Stomach (tissue), 9 donors: ENCODE results near the gene CD58. TPM values are rescaled to one million over a fixed set of nuclear protein-coding genes. Genes with fewer than 3 reads are reported as not detected.

Experiments
- DNase-seq, 2 donors: peaks; one replicate each; pipeline versions ENCODE4 v3.0.0 to v3.0.0-alpha.2; 2013 to 2019
- H3K27ac ChIP-seq, 5 donors: fragments of 200-600 bp in 4 of 5; sonication (generic) in 4 of 5; one replicate each; pipeline ENCODE4 v1.5.1; 2013 to 2019; ENCODE audit warnings: mild to moderate bottlenecking in 1 of 5, moderate library complexity in 1 of 5
- H3K27me3 ChIP-seq, 3 donors: fragments of 200-600 bp; sonication (generic); one replicate each; pipeline ENCODE4 v1.5.1; 2017 to 2019; ENCODE audit warnings: mixed run types in 1 of 3
- H3K36me3 ChIP-seq, 4 donors: fragments of 200-600 bp; sonication (generic); 1 replicate in 3 of 4; 2 replicates in 1 of 4; pipeline ENCODE4 v1.5.1; 2016 to 2019
- H3K4me1 ChIP-seq, 4 donors: fragments of 200-600 bp; sonication (generic); one replicate each; pipeline ENCODE4 v1.5.1; 2016 to 2019
- H3K4me3 ChIP-seq, 4 donors: fragments of 200-600 bp; sonication (generic) in 3 of 4; one replicate each; pipeline ENCODE4 v1.5.1; 2016 to 2019; ENCODE audit warnings: mild to moderate bottlenecking in 1 of 4
- H3K9me3 ChIP-seq, 4 donors: fragments of 200-600 bp; sonication (generic); one replicate each; pipeline ENCODE4 v1.5.1; 2016 to 2019
- EP300 ChIP-seq: sonication (generic); formaldehyde crosslinking; IDR thresholded peaks from one replicate; pipeline ENCODE4 v1.6.1; 2017; ENCODE audit warnings: antibody characterized with exemption
- POLR2A ChIP-seq, 4 donors: fragments of 450-650 bp; IDR thresholded peaks; one replicate each; pipeline ENCODE4 v1.6.1; 2016; ENCODE audit warnings: antibody characterized with exemption in 4 of 4, control low read depth in 2 of 4, mild to moderate bottlenecking in 1 of 4, moderate library complexity in 1 of 4
- POLR2AphosphoS5 ChIP-seq, 3 donors: sonication (generic); formaldehyde crosslinking; IDR thresholded peaks; one replicate each; pipeline ENCODE4 v1.6.1; 2016; ENCODE audit warnings: antibody characterized with exemption in 3 of 3
- WGBS, 5 donors: extraction: QIAGEN DNeasy Blood & Tissue Kit in 3 of 5; methylation state at CpG; one replicate each; pipeline versions ENCODE4 v1.1.5 to v1.1.7; 2013 to 2018; 5-methylcytosine and 5-hydroxymethylcytosine counted together
- intact Hi-C: fragments of 100-400 bp; cut with DNase I; formaldehyde crosslinking; loops from one replicate; pipeline ENCODE4 v1.15.1; 2023; ENCODE audit warnings: low total_unique reads
- polyA plus RNA-seq, 3 donors: library from polyadenylated mRNA; stranded (reverse); fragments of 200-250 nt; gene quantifications; one replicate each; pipeline ENCODE4 v1.2.3, GENCODE V29; 2013
- total RNA-seq, 5 donors: library from RNA; depleted of rRNA; stranded (reverse); fragments of >200 nt; gene quantifications; one replicate each; pipeline versions ENCODE4 v1.1.0 to v1.2.3, GENCODE V29; 2014 to 2016
- TF ChIP-seq, protein P1 (sequence below), 7 experiments: fragments of 450-650 bp in 4 of 7; fragments of 200-600 bp in 3 of 7; sonication (generic) in 3 of 7; IDR thresholded peaks; one replicate each; pipeline ENCODE4 v1.5.1; 2016 to 2019; ENCODE audit warnings: antibody characterized with exemption in 7 of 7, control low read depth in 2 of 7, mild to moderate bottlenecking in 1 of 7
- donor health status: healthy with polysubstance abuse.
- donor health status: Bipolar disorder and iron deficiency.
- donor health status: healthy.

Gene CD58
- total and polyA plus RNA-seq, 8 donors: 1.2 to 48.8 (median 8.7) TPM

DNA sequence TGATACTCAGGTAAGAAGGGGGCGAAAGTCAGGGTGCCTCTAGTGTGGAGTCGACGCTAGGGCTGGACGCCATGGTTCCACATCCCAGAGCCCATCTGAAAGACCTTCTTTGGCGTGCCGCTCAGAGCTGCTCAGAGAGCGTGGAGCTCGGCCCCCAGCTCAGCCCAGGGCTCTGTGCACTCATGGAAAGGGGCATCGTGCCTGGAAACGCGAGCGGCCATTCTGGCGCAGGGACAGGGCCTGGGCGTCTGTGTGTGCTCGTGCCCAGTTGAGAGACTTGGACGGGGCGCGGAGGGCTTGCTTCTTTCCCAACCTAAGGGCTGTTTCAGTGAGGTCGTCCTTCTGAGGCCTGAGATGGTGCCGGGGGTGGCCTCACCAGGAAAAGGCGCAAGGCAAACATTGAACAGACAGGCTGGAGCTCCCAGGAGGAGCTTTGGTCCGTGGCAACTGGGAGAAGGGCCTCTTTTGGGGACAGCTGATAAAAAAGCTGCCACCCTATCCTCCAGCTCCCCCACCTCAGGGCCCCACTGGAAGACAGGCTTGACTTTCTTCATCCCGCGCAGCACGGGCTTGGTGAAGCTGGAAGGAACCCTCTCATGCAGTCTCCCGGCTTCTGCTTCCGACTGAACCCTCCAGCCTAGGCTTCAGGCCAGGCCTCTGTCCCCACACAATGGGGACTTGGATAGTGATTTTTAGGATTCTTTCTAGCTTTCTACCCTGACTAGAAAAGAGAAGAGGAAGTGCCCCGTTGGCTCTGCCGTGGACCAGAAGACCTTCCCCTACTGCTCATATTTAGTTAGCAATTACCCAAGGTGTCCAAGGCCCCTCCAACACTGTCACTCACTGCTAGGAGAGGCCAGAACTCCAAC lies 77.1 kb downstream of the CD58 start:
- Histone ChIP-seq H3K36me3 (no peaks in the 10 kb centered on the region), H3K27ac (no peak overlapping the region), H3K4me1 (peaks cover 18 to 55% (median 21%) of the 10 kb centered on the region in 4 donors), H3K9me3 (no peaks in the 10 kb centered on the region), H3K4me3 (no peak overlapping the region), H3K27me3 (no peaks in the 10 kb centered on the region)
- DNase-seq: no peak
- intact Hi-C loops: no loop called here
- 92 to 96% (median 96%) methylated on average over 29 of the region's 29 CpGs for WGBS, 5 donors
- TF ChIP-seq EP300 (no peak), POLR2A (IDR thresholded peaks at IDR 0.05) (no peak), POLR2AphosphoS5 (IDR thresholded peaks at IDR 0.05) (no peak)
- TF ChIP-seq, protein P1, sequence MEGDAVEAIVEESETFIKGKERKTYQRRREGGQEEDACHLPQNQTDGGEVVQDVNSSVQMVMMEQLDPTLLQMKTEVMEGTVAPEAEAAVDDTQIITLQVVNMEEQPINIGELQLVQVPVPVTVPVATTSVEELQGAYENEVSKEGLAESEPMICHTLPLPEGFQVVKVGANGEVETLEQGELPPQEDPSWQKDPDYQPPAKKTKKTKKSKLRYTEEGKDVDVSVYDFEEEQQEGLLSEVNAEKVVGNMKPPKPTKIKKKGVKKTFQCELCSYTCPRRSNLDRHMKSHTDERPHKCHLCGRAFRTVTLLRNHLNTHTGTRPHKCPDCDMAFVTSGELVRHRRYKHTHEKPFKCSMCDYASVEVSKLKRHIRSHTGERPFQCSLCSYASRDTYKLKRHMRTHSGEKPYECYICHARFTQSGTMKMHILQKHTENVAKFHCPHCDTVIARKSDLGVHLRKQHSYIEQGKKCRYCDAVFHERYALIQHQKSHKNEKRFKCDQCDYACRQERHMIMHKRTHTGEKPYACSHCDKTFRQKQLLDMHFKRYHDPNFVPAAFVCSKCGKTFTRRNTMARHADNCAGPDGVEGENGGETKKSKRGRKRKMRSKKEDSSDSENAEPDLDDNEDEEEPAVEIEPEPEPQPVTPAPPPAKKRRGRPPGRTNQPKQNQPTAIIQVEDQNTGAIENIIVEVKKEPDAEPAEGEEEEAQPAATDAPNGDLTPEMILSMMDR (IDR thresholded peaks at IDR 0.05): no peak

DNA sequence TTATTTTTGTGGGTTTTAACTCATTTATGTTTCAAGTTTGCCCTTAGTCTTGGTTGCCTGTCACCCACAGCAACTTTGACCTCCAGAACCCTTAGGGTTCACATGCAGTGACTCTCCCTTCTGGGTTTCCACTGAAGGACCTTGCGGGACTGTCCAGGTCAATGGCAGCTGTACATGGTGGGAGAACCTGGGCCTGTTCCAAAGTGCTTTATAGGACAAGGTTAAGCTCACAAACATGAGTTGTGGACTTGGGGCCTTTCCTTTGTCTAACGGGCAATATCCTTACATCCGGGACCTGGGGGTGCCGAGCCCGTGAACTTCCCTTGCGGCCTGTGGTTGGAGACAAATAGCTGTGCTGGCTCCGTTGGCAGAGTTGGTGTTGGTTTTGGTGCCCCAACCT lies 77.8 kb downstream of the CD58 start:
- intact Hi-C loops: no loop called here
- H3K9me3 ChIP-seq: no peaks in the 10 kb centered on the region

DNA sequence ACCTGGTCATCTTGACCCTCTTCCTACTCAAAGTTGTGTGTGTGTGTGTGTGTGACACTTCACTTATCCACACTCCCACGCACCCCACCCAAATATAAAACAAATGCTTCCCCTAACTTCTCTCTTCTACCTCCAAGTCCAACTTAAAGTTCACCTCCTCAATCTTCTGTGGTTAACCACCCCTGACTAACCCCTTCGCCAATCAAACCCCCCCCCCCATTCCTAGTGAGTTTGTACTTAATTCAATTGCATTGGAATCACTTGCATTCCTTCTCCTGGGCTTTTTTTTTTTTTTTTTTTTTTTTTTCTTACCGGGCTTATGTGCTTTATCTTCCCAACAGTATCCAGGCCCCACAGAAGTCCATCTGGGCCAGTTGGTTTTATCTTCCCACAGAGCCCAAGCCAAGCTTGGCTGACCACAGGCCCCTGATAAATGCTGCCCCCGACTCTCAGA lies 78.4 kb downstream of the CD58 start:
- no peak for DNase-seq
- H3K4me1 ChIP-seq: peaks cover 18 to 54% (median 21%) of the 10 kb centered on the region in 4 donors
- intact Hi-C loops: no loop called here
- H3K27ac ChIP-seq: no peak overlapping the region
- no peaks in the 10 kb centered on the region for H3K27me3 ChIP-seq
- WGBS, 5 donors: 47 to 55% (median 53%) methylated on average over 4 of the region's 4 CpGs
- no peaks in the 10 kb centered on the region for H3K36me3 ChIP-seq
- H3K9me3 ChIP-seq: no peaks in the 10 kb centered on the region
- TF ChIP-seq POLR2A (IDR thresholded peaks at IDR 0.05) (no peak), POLR2AphosphoS5 (IDR thresholded peaks at IDR 0.05) (no peak), EP300 (no peak)
- TF ChIP-seq, protein P1 (IDR thresholded peaks at IDR 0.05): no peak
- H3K4me3 ChIP-seq: no peak overlapping the region

More for the DNA sequence above, 77.8 kb downstream of the CD58 start:
- Histone ChIP-seq H3K27me3 (no peaks in the 10 kb centered on the region), H3K4me3 (no peak overlapping the region), H3K4me1 (peaks cover 18 to 54% (median 21%) of the 10 kb centered on the region in 4 donors), H3K36me3 (no peaks in the 10 kb centered on the region), H3K27ac (no peak overlapping the region)
- 79 to 99% (median 93%) methylated on average over 7 of the region's 7 CpGs for WGBS, 5 donors
- TF ChIP-seq POLR2AphosphoS5 (IDR thresholded peaks at IDR 0.05) (no peak), EP300 (no peak), POLR2A (IDR thresholded peaks at IDR 0.05) (no peak)
- TF ChIP-seq, protein P1 (IDR thresholded peaks at IDR 0.05): no peak
- no peak for DNase-seq

DNA sequence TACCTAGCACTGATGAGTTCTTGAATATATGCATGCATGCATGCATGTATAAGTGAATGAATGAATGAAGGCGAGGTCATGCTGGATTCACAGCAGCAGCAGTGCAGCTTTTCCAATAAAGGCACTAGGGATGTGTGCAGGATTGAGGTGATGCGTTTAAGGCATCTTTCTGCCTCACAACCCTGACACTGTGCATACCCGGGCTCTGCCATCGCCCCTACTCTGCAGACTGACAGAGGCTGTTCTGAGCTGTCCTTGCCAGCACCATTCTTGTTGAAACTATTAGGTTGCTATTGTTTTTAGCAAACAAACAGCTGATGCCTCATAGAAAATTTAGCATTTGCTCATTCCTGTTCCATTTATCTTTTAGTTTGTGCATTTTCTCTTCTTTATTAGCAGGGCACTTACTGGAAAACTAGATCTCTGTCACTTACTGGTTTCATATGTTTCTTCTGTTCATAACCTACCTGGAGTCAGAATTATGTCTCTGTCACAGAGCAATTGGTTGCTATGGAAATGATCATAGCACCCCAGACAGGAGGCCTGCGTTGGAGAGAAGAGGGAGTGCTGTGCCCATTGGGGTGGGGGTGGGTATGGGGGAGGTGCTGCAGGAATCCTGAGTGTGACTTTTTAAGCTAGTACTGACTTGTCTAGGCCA lies 79.0 kb downstream of the CD58 start:
- Histone ChIP-seq H3K27me3 (no peaks in the 10 kb centered on the region), H3K9me3 (no peaks in the 10 kb centered on the region), H3K4me3 (no peak overlapping the region), H3K36me3 (no peaks in the 10 kb centered on the region), H3K27ac (no peak overlapping the region), H3K4me1 (peaks cover 18 to 49% (median 21%) of the 10 kb centered on the region in 4 donors)
- TF ChIP-seq POLR2A (IDR thresholded peaks at IDR 0.05): no peak
- no peak for TF ChIP-seq POLR2AphosphoS5 (IDR thresholded peaks at IDR 0.05)
- TF ChIP-seq, protein P1 (IDR thresholded peaks at IDR 0.05): no peak
- TF ChIP-seq EP300: no peak
- DNase-seq: no peak
- intact Hi-C loops: no loop called here
- WGBS, 5 donors: 75 to 87% (median 81%) methylated on average over 5 of the region's 5 CpGs
